ENCODE data around the gene FOXP1. TPM values are rescaled to one million over a fixed set of nuclear protein-coding genes. Genes with fewer than 3 reads are reported as not detected.
A peak's percentile ranks its signal among the peaks of the same experiment; 100 is the strongest.

The FOXP1 gene
- total RNA-seq, 1 donor from 2014 or later: 107 TPM

DNA sequence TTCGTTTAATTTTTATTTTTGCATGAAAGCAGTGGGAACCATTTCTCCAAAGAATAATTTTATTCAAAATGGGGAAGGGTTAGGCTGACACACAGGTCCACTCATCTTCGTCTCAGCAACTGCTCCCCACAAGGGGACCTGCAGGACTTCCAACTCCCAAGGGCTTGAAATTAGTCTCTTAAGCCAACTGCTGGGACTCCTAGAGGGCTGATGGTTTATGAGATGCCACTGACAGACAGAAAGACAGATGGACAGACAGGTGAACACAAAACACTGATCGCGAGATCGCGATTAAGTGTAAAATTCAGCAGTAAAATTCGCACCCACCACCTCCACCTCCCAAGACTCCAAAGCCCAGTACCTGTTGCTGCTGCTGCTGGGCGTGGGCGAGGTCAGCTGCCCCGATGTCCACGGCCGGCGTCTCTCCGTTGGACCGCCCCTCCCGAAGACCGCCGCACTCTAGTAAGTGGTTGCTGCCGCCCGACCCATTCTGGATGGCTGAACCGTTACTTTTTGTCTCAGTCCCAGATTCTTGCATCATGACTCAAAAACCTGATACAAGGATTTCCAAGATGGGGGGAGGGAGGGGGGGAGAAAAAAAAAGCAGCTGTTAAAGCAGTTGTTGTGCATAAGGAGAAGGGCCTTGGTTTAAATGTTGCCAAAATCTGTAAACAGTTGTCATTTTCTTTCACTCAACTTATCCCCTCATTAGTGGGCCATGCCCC, 385.5 kb downstream of the FOXP1 start:
- H2AFZ ChIP-seq (ENCODE audit: low read depth, low read length): no peak overlapping the region
- no peaks in the 10 kb centered on the region for H3K9me3 Mint-ChIP-seq (ENCODE audit: unreplicated experiment)
- no peaks in the 10 kb centered on the region for H3K27me3 ChIP-seq (ENCODE audit: insufficient read depth, low read length)
- H3K4me3 ChIP-seq (ENCODE audit: insufficient read depth, low read depth, low read length): no peak overlapping the region
- FAIRE-seq (no peak), DNase-seq (ENCODE audit: low read depth) (no peak)
- TF ChIP-seq, protein P1, sequence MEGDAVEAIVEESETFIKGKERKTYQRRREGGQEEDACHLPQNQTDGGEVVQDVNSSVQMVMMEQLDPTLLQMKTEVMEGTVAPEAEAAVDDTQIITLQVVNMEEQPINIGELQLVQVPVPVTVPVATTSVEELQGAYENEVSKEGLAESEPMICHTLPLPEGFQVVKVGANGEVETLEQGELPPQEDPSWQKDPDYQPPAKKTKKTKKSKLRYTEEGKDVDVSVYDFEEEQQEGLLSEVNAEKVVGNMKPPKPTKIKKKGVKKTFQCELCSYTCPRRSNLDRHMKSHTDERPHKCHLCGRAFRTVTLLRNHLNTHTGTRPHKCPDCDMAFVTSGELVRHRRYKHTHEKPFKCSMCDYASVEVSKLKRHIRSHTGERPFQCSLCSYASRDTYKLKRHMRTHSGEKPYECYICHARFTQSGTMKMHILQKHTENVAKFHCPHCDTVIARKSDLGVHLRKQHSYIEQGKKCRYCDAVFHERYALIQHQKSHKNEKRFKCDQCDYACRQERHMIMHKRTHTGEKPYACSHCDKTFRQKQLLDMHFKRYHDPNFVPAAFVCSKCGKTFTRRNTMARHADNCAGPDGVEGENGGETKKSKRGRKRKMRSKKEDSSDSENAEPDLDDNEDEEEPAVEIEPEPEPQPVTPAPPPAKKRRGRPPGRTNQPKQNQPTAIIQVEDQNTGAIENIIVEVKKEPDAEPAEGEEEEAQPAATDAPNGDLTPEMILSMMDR (IDR thresholded peaks at IDR 0.05; ENCODE audit: insufficient read depth, low read depth, low read length): no peak
- peaks cover 11% of the 10 kb centered on the region for H3K36me3 Mint-ChIP-seq (ENCODE audit: low read depth, unreplicated experiment)
- no peak overlapping the region for H3K9ac ChIP-seq (ENCODE audit: low read length)
- H3K27ac ChIP-seq (ENCODE audit: low read depth, low read length): no peak overlapping the region
- no peak overlapping the region for H3K4me2 ChIP-seq (ENCODE audit: low read length)
- H4K20me1 ChIP-seq (ENCODE audit: insufficient read depth, low read length): peaks cover 18% of the 10 kb centered on the region
- peaks cover 21% of the 10 kb centered on the region for H3K4me1 ChIP-seq (ENCODE audit: insufficient read depth, low read length)
- H3K27ac Mint-ChIP-seq (ENCODE audit: unreplicated experiment): no peak overlapping the region
- no peak overlapping the region for H3K4me3 Mint-ChIP-seq (ENCODE audit: unreplicated experiment)
- H3K79me2 ChIP-seq (ENCODE audit: insufficient read depth, low read length): peaks cover 17% of the 10 kb centered on the region
- H3K36me3 ChIP-seq (ENCODE audit: insufficient read depth, low read length): peaks cover 8% of the 10 kb centered on the region
- no peaks in the 10 kb centered on the region for H3K9me3 ChIP-seq (ENCODE audit: insufficient read depth, low read depth, low read length)
- no peaks in the 10 kb centered on the region for H3K27me3 Mint-ChIP-seq (ENCODE audit: low read depth, unreplicated experiment)
- peaks cover 31% of the 10 kb centered on the region for H3K4me1 Mint-ChIP-seq (ENCODE audit: low read depth, unreplicated experiment)

DNA sequence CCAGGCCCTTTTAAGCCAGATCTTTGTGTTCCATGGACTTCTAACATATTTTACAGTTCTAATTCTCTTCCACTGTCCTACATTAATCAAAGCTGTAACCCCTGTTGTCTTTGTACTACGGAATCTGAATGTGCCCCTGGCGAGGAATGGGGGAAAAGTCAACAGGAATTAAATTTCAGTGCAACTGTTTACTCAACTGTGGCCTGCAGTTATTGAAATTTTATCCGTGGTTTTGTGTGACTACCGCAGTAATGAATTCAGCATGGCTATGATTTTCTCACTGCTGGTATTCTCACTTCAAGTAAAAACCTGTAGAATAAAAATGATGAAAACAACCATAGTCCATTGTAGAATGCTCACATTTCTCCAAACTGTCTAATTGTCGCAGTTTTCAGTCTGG, 388.0 kb downstream of the FOXP1 start:
- Mint-ChIP-seq H3K27me3 (ENCODE audit: low read depth, unreplicated experiment) (no peaks in the 10 kb centered on the region), H3K9me3 (ENCODE audit: unreplicated experiment) (no peaks in the 10 kb centered on the region), H3K36me3 (ENCODE audit: low read depth, unreplicated experiment) (peaks cover 16% of the 10 kb centered on the region), H3K4me3 (ENCODE audit: unreplicated experiment) (no peak overlapping the region), H3K4me1 (ENCODE audit: low read depth, unreplicated experiment) (peaks cover 26% of the 10 kb centered on the region), H3K27ac (ENCODE audit: unreplicated experiment) (no peak overlapping the region)
- peak overlapping the region; percentile 50 for H3K4me2 ChIP-seq (ENCODE audit: low read length)
- H3K4me3 ChIP-seq (ENCODE audit: insufficient read depth, low read depth, low read length): no peak overlapping the region
- no peaks in the 10 kb centered on the region for H3K27me3 ChIP-seq (ENCODE audit: insufficient read depth, low read length)
- H3K79me2 ChIP-seq (ENCODE audit: insufficient read depth, low read length): peaks cover 9% of the 10 kb centered on the region
- H2AFZ ChIP-seq (ENCODE audit: low read depth, low read length): no peak overlapping the region
- peak; percentile 86 for DNase-seq (ENCODE audit: low read depth)
- H4K20me1 ChIP-seq (ENCODE audit: insufficient read depth, low read length): peaks cover 1% of the 10 kb centered on the region
- FAIRE-seq: peak; percentile 81
- peaks cover 8% of the 10 kb centered on the region for H3K36me3 ChIP-seq (ENCODE audit: insufficient read depth, low read length)
- TF ChIP-seq EZH2 (IDR thresholded peaks at IDR 0.05; ENCODE audit: insufficient read depth, low read length): no peak
- TF ChIP-seq, protein P1 (IDR thresholded peaks at IDR 0.05; ENCODE audit: insufficient read depth, low read depth, low read length): no peak
- peak overlapping the region; percentile 6 for H3K9ac ChIP-seq (ENCODE audit: low read length)
- H3K27ac ChIP-seq (ENCODE audit: low read depth, low read length): peak overlapping the region; percentile 38
- peaks cover 18% of the 10 kb centered on the region for H3K4me1 ChIP-seq (ENCODE audit: insufficient read depth, low read length)
- no peaks in the 10 kb centered on the region for H3K9me3 ChIP-seq (ENCODE audit: insufficient read depth, low read depth, low read length)

DNA sequence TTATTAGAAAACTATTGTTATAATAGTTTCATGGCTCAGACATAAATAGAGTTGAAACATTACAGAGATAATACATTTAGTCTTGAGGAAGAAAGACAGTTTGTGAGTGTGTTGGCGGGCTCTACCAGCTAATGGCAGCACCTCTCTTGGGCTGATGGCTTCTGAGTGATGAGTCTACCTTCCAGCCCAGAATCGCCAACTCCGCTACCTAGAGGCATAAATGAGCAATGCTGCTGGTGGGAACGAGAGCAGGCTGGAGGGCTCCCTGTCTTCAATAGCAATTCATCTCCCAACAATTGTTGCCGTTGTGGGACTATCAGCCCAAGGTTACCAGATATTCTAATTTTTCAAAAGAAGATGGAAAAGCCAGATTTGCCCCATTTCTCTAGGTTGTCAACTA, 388.7 kb downstream of the FOXP1 start:
- H3K4me3 Mint-ChIP-seq (ENCODE audit: unreplicated experiment): no peak overlapping the region
- peak overlapping the region; percentile 13 for H3K27ac Mint-ChIP-seq (ENCODE audit: unreplicated experiment)
- Histone ChIP-seq H3K27ac (ENCODE audit: low read depth, low read length) (peak overlapping the region; percentile 38), H3K9ac (ENCODE audit: low read length) (no peak overlapping the region), H3K4me1 (ENCODE audit: insufficient read depth, low read length) (peaks cover 18% of the 10 kb centered on the region), H3K9me3 (ENCODE audit: insufficient read depth, low read depth, low read length) (no peaks in the 10 kb centered on the region), H3K27me3 (ENCODE audit: insufficient read depth, low read length) (no peaks in the 10 kb centered on the region), H3K79me2 (ENCODE audit: insufficient read depth, low read length) (peaks cover 7% of the 10 kb centered on the region), H3K4me2 (ENCODE audit: low read length) (no peak overlapping the region), H3K36me3 (ENCODE audit: insufficient read depth, low read length) (peaks cover 8% of the 10 kb centered on the region), H3K4me3 (ENCODE audit: insufficient read depth, low read depth, low read length) (no peak overlapping the region), H4K20me1 (ENCODE audit: insufficient read depth, low read length) (no peaks in the 10 kb centered on the region), H2AFZ (ENCODE audit: low read depth, low read length) (no peak overlapping the region)
- peaks cover 26% of the 10 kb centered on the region for H3K4me1 Mint-ChIP-seq (ENCODE audit: low read depth, unreplicated experiment)
- H3K27me3 Mint-ChIP-seq (ENCODE audit: low read depth, unreplicated experiment): no peaks in the 10 kb centered on the region
- no peaks in the 10 kb centered on the region for H3K9me3 Mint-ChIP-seq (ENCODE audit: unreplicated experiment)
- FAIRE-seq: no peak
- no peak for DNase-seq (ENCODE audit: low read depth)
- peaks cover 19% of the 10 kb centered on the region for H3K36me3 Mint-ChIP-seq (ENCODE audit: low read depth, unreplicated experiment)
- TF ChIP-seq EZH2 (IDR thresholded peaks at IDR 0.05; ENCODE audit: insufficient read depth, low read length): no peak
- TF ChIP-seq, protein P1 (IDR thresholded peaks at IDR 0.05; ENCODE audit: insufficient read depth, low read depth, low read length): no peak

All from astrocyte (in vitro differentiated cells and primary cell).